ENCODE results near the gene DDC. TPM values are rescaled to one million over a fixed set of nuclear protein-coding genes. Genes with fewer than 3 reads are reported as not detected.
A peak's percentile ranks its signal among the peaks of the same experiment; 100 is the strongest.

DDC gene
- total RNA-seq, 1 experiment from 2014 or later = not detected

DNA sequence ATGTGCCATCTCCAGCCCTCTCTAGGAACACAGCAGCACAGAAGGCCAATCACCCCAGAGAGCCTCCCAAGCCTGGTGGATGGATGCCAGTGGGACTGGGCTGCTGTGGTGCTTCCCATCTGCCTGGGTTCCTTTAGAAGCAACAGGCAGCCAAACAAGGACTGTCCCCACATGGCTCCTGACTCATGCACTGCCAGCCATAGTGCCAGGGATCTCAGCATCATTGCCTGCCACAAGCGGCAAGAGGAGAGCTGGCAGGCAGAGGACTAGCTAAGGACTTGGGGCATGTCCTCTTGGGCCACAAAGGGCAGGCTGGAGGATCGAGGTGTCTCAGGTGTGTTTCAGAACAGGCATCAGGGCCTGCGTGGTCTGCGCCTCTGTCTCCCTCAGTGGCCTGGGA lies 91.7 kb downstream of the DDC start:
- Histone ChIP-seq H3K36me3 (ENCODE audit: insufficient read depth, low read length) (no peaks in the 10 kb centered on the region), H3K79me2 (ENCODE audit: low read length) (no peaks in the 10 kb centered on the region), H3K4me1 (ENCODE audit: low read length) (no peaks in the 10 kb centered on the region), H4K20me1 (ENCODE audit: insufficient read depth, low read depth, low read length) (no peaks in the 10 kb centered on the region), H3K4me3 (ENCODE audit: low read length) (no peak overlapping the region), H3K27ac (ENCODE audit: low read length) (no peak overlapping the region), H3K9me3 (ENCODE audit: low read length) (no peaks in the 10 kb centered on the region), H2AFZ (ENCODE audit: low read length) (no peak overlapping the region), H3K9me2 (replicated peaks; ENCODE audit: insufficient read depth, low read length) (no peaks in the 10 kb centered on the region), H3K9ac (ENCODE audit: low read length) (no peak overlapping the region), H3K4me2 (ENCODE audit: low read depth, low read length, poor library complexity, severe bottlenecking) (no peak overlapping the region), H3K27me3 (ENCODE audit: low read length) (no peaks in the 10 kb centered on the region)
- no peak for DNase-seq

DNA sequence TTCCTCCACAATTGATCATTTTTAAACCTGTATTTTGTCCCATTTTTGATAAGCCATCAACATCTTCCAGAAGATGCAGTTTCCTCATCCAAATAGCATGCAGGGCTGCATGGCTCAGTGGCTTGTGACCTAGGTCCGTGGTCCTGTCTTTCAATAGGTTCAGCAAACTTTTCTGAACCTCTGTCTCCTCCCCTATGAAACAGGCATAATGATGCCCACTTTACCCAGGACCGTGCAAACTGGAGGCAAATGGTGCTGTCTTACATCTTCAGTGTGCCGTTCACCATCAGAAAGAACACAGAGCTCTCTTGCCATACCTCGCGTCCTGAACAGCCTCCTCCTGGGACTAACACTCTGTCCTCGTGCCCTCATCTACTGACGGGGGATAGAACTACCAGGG lies 92.8 kb downstream of the DDC start:
- Histone ChIP-seq H3K9me2 (replicated peaks; ENCODE audit: insufficient read depth, low read length) (no peaks in the 10 kb centered on the region), H3K9ac (ENCODE audit: low read length) (no peak overlapping the region), H3K4me1 (ENCODE audit: low read length) (peaks cover 9% of the 10 kb centered on the region), H3K27me3 (ENCODE audit: low read length) (no peaks in the 10 kb centered on the region), H4K20me1 (ENCODE audit: insufficient read depth, low read depth, low read length) (no peaks in the 10 kb centered on the region), H3K79me2 (ENCODE audit: low read length) (no peaks in the 10 kb centered on the region), H3K9me3 (ENCODE audit: low read length) (no peaks in the 10 kb centered on the region), H3K27ac (ENCODE audit: low read length) (no peak overlapping the region), H3K36me3 (ENCODE audit: insufficient read depth, low read length) (no peaks in the 10 kb centered on the region), H3K4me2 (ENCODE audit: low read depth, low read length, poor library complexity, severe bottlenecking) (no peak overlapping the region), H2AFZ (ENCODE audit: low read length) (no peak overlapping the region), H3K4me3 (ENCODE audit: low read length) (no peak overlapping the region)
- DNase-seq = no peak

- Histone ChIP-seq H3K4me3 (ENCODE audit: low read length) (no peak overlapping the region), H3K27me3 (ENCODE audit: low read length) (no peaks in the 10 kb centered on the region), H4K20me1 (ENCODE audit: insufficient read depth, low read depth, low read length) (no peaks in the 10 kb centered on the region), H2AFZ (ENCODE audit: low read length) (no peak overlapping the region), H3K4me2 (ENCODE audit: low read depth, low read length, poor library complexity, severe bottlenecking) (no peak overlapping the region), H3K36me3 (ENCODE audit: insufficient read depth, low read length) (no peaks in the 10 kb centered on the region), H3K9me3 (ENCODE audit: low read length) (no peaks in the 10 kb centered on the region), H3K9ac (ENCODE audit: low read length) (no peak overlapping the region), H3K27ac (ENCODE audit: low read length) (no peak overlapping the region), H3K9me2 (replicated peaks; ENCODE audit: insufficient read depth, low read length) (no peaks in the 10 kb centered on the region), H3K79me2 (ENCODE audit: low read length) (no peaks in the 10 kb centered on the region), H3K4me1 (ENCODE audit: low read length) (peaks cover 9% of the 10 kb centered on the region)
- no peak for DNase-seq
Measured at GRCh38 chr7:50471970-50472369, 93.2 kb downstream of the DDC start.

DNA sequence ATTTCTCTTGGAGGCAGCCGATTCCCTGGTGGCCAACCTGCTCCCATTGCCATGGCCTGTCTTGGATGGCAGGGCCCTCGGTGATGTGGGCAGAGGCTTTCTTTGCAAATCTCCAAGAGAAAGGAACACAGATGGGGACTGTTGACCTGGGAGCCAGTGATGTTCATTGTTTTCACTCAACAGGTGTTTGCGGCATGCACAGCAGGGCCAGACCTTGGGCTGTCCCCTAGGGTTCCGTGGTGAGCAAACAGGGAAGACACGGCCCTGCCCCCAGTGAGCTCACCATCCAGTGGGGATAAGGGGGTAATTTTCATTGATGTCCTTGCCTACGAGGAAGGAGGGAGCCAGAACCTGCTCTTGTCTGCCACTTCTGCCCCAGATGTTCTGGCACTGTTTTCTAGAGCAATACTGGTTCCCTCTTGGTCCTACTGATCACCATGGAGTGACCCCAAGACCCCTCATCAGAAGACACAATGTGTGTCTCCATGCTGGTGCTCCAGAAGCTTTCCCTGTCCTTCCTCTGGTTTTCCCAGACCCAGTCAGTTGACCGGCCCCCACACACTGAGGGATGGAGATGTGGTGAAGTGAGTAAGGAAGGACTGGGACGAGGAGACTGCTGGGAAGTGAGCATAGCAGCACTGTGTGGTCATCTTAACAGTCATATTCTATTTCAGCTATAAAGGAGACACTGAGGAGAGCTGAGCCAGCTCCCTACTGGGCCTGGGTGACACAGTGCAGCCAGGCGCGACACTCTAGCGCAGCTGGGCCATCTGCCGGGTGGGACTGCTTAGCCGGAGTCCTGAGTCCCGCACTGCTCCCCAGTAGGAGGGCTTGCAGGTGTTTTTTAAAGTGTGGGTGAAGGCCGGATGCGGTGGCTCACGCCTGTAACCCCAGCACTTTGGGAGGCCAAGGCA lies 94.7 kb downstream of the DDC start:
- H4K20me1 ChIP-seq (ENCODE audit: insufficient read depth, low read depth, low read length) = no peaks in the 10 kb centered on the region
- H3K9me3 ChIP-seq (ENCODE audit: low read length) = no peaks in the 10 kb centered on the region
- no peaks in the 10 kb centered on the region for H3K27me3 ChIP-seq (ENCODE audit: low read length)
- no peak overlapping the region for H2AFZ ChIP-seq (ENCODE audit: low read length)
- no peak overlapping the region for H3K9ac ChIP-seq (ENCODE audit: low read length)
- peaks cover 9% of the 10 kb centered on the region for H3K4me1 ChIP-seq (ENCODE audit: low read length)
- H3K9me2 ChIP-seq (replicated peaks; ENCODE audit: insufficient read depth, low read length) = no peaks in the 10 kb centered on the region
- no peak overlapping the region for H3K4me2 ChIP-seq (ENCODE audit: low read depth, low read length, poor library complexity, severe bottlenecking)
- no peak overlapping the region for H3K4me3 ChIP-seq (ENCODE audit: low read length)
- no peak for DNase-seq
- no peak overlapping the region for H3K27ac ChIP-seq (ENCODE audit: low read length)
- no peaks in the 10 kb centered on the region for H3K79me2 ChIP-seq (ENCODE audit: low read length)
- H3K36me3 ChIP-seq (ENCODE audit: insufficient read depth, low read length) = no peaks in the 10 kb centered on the region

DNA sequence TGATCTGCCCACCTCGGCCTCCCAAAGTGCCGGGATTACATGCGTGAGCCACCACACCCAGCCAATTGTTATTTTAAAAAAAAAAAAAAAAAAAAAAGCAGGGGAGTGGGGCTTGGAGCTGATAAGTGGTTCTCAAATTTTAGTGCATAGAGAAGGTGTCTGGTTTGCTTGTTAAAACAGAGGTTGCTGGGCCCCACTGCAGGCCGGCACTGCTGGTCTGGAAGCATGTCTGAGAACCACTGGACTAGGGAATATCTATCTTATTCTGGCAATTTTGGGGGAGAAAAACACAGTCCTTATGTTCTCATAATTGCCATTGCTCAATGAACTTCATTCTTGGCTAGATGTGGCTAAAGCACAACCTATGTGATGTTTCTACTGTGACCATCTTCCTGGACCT lies 96.0 kb downstream of the DDC start:
- H3K9me2 ChIP-seq (replicated peaks; ENCODE audit: insufficient read depth, low read length) = no peaks in the 10 kb centered on the region
- no peaks in the 10 kb centered on the region for H3K79me2 ChIP-seq (ENCODE audit: low read length)
- DNase-seq = no peak
- H3K9me3 ChIP-seq (ENCODE audit: low read length) = no peaks in the 10 kb centered on the region
- no peaks in the 10 kb centered on the region for H4K20me1 ChIP-seq (ENCODE audit: insufficient read depth, low read depth, low read length)
- no peak overlapping the region for H2AFZ ChIP-seq (ENCODE audit: low read length)
- H3K27me3 ChIP-seq (ENCODE audit: low read length) = no peaks in the 10 kb centered on the region
- no peak overlapping the region for H3K4me3 ChIP-seq (ENCODE audit: low read length)
- H3K9ac ChIP-seq (ENCODE audit: low read length) = no peak overlapping the region
- no peaks in the 10 kb centered on the region for H3K36me3 ChIP-seq (ENCODE audit: insufficient read depth, low read length)
- no peak overlapping the region for H3K27ac ChIP-seq (ENCODE audit: low read length)
- no peak overlapping the region for H3K4me2 ChIP-seq (ENCODE audit: low read depth, low read length, poor library complexity, severe bottlenecking)
- peaks cover 9% of the 10 kb centered on the region for H3K4me1 ChIP-seq (ENCODE audit: low read length)

- Histone ChIP-seq H3K79me2 (ENCODE audit: low read length) (no peaks in the 10 kb centered on the region), H3K9ac (ENCODE audit: low read length) (0 out of 2 replicates have a peak overlapping the region, but pooled peaks have one; percentile 39), H3K27me3 (ENCODE audit: low read length) (no peaks in the 10 kb centered on the region), H3K4me2 (ENCODE audit: low read depth, low read length, poor library complexity, severe bottlenecking) (peak overlapping the region; percentile 53), H3K4me1 (ENCODE audit: low read length) (peaks cover 9% of the 10 kb centered on the region), H4K20me1 (ENCODE audit: insufficient read depth, low read depth, low read length) (no peaks in the 10 kb centered on the region), H3K4me3 (ENCODE audit: low read length) (no peak overlapping the region), H2AFZ (ENCODE audit: low read length) (peak overlapping the region; percentile 74; the same call in 1 of the 2 replicates), H3K9me2 (replicated peaks; ENCODE audit: insufficient read depth, low read length) (no peaks in the 10 kb centered on the region), H3K36me3 (ENCODE audit: insufficient read depth, low read length) (no peaks in the 10 kb centered on the region), H3K27ac (ENCODE audit: low read length) (no peak overlapping the region), H3K9me3 (ENCODE audit: low read length) (no peaks in the 10 kb centered on the region)
- DNase-seq = peak; percentile 89
Measured at GRCh38 chr7:50467817-50468610, 97.2 kb downstream of the DDC start.

- H3K27me3 ChIP-seq (ENCODE audit: low read length) = no peaks in the 10 kb centered on the region
- peak overlapping the region; percentile 74; the same call in 1 of the 2 replicates for H2AFZ ChIP-seq (ENCODE audit: low read length)
- peaks cover 9% of the 10 kb centered on the region for H3K4me1 ChIP-seq (ENCODE audit: low read length)
- H3K9me3 ChIP-seq (ENCODE audit: low read length) = no peaks in the 10 kb centered on the region
- no peaks in the 10 kb centered on the region for H3K9me2 ChIP-seq (replicated peaks; ENCODE audit: insufficient read depth, low read length)
- no peak overlapping the region for H3K4me2 ChIP-seq (ENCODE audit: low read depth, low read length, poor library complexity, severe bottlenecking)
- no peaks in the 10 kb centered on the region for H3K79me2 ChIP-seq (ENCODE audit: low read length)
- no peak overlapping the region for H3K4me3 ChIP-seq (ENCODE audit: low read length)
- no peaks in the 10 kb centered on the region for H4K20me1 ChIP-seq (ENCODE audit: insufficient read depth, low read depth, low read length)
- DNase-seq = no peak
- H3K9ac ChIP-seq (ENCODE audit: low read length) = no peak overlapping the region
- H3K36me3 ChIP-seq (ENCODE audit: insufficient read depth, low read length) = no peaks in the 10 kb centered on the region
- no peak overlapping the region for H3K27ac ChIP-seq (ENCODE audit: low read length)
Measured at GRCh38 chr7:50466815-50467585, 98.2 kb downstream of the DDC start.

DNA sequence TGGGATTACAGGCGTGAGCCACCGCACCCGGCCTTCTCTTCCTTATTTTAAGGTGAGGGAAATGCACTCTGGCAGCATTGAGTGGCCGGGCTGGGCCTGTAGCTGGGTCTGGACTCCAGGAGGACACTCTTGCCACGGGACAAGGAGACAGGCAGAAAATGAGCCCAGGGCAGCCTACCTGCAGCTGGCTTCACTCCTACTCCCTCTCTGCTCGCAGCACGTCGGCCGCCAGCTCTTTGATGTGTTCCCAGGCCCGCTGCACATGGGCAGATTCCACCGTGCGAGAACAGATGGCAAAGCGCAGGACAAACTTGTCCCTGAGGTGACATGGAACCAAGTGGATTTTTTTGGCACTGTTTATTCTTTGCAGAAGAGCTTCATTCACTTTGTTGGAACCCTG lies 102.2 kb downstream of the DDC start:
- no peaks in the 10 kb centered on the region for H3K79me2 ChIP-seq (ENCODE audit: low read length)
- H3K9ac ChIP-seq (ENCODE audit: low read length) = no peak overlapping the region
- no peak overlapping the region for H3K4me3 ChIP-seq (ENCODE audit: low read length)
- no peaks in the 10 kb centered on the region for H4K20me1 ChIP-seq (ENCODE audit: insufficient read depth, low read depth, low read length)
- no peak overlapping the region for H2AFZ ChIP-seq (ENCODE audit: low read length)
- no peaks in the 10 kb centered on the region for H3K36me3 ChIP-seq (ENCODE audit: insufficient read depth, low read length)
- H3K4me1 ChIP-seq (ENCODE audit: low read length) = peaks cover 5% of the 10 kb centered on the region
- no peaks in the 10 kb centered on the region for H3K9me2 ChIP-seq (replicated peaks; ENCODE audit: insufficient read depth, low read length)
- H3K27ac ChIP-seq (ENCODE audit: low read length) = no peak overlapping the region
- no peaks in the 10 kb centered on the region for H3K27me3 ChIP-seq (ENCODE audit: low read length)
- H3K9me3 ChIP-seq (ENCODE audit: low read length) = no peaks in the 10 kb centered on the region
- no peak overlapping the region for H3K4me2 ChIP-seq (ENCODE audit: low read depth, low read length, poor library complexity, severe bottlenecking)
- no peak for DNase-seq
